Naive thymus-derived CD8-positive, alpha-beta T cell (primary cell): Measurements from ENCODE around the gene SASH1. TPM values are rescaled to one million over a fixed set of nuclear protein-coding genes. Genes with fewer than 3 reads are reported as not detected.
"Not testable (repeated sequence)": the region's sequence is repeated elsewhere in the genome, so short reads cannot be mapped to it uniquely, and the experiment has no call there.

Experiments
- ATAC-seq, 2 donors: fragments of 150-1000 bp; cut with Tn5 transposase in 1 of 2; sonication (Bioruptor Pico), chemical (Tn5 transposase) in 1 of 2; 1 replicate in 1 of 2; 2 replicates in 1 of 2; pipeline ENCODE4 v1.10.0; 2021; ENCODE audit warnings: mild to moderate bottlenecking in 2 of 2, moderate library complexity in 2 of 2
- POLR2A ChIA-PET: fragments of 350-600 bp; sonication (Branson Sonifier 250); formaldehyde crosslinking; loops from one replicate; lab custom pipeline; 2021; ENCODE audit warnings: antibody characterized with exemption; lab: Charles Lee
- DNase-seq, 10 donors: peaks; one replicate each; pipeline versions ENCODE4 v3.0.0 to v3.0.0-alpha.2; 2020 to 2022
- H3K27ac Mint-ChIP-seq, 10 donors: one replicate each; pipeline ENCODE4 v1.8.0; 2020 to 2022; ENCODE audit warnings: mild to moderate bottlenecking in 10 of 10, mixed read lengths in 10 of 10, moderate library complexity in 4 of 10, inconsistent platforms in 1 of 10
- H3K27me3 Mint-ChIP-seq, 5 donors: one replicate each; pipeline ENCODE4 v1.8.0; 2021 to 2022; ENCODE audit warnings: mixed read lengths in 5 of 5
- H3K36me3 Mint-ChIP-seq, 3 donors: one replicate each; pipeline ENCODE4 v1.8.0; 2020 to 2022; ENCODE audit warnings: mixed read lengths in 3 of 3, mild to moderate bottlenecking in 2 of 3, inconsistent platforms in 1 of 3
- H3K4me1 Mint-ChIP-seq, 4 donors: one replicate each; pipeline ENCODE4 v1.8.0; 2021 to 2022; ENCODE audit warnings: mixed read lengths in 4 of 4
- H3K4me3 Mint-ChIP-seq, 10 donors: one replicate each; pipeline ENCODE4 v1.8.0; 2020 to 2022; ENCODE audit warnings: mild to moderate bottlenecking in 10 of 10, mixed read lengths in 10 of 10, moderate library complexity in 6 of 10, inconsistent platforms in 1 of 10
- H3K9me3 Mint-ChIP-seq, 9 donors: one replicate each; pipeline ENCODE4 v1.8.0; 2020 to 2022; ENCODE audit warnings: mixed read lengths in 9 of 9, mild to moderate bottlenecking in 3 of 9, inconsistent platforms in 1 of 9, moderate library complexity in 1 of 9
- polyA plus RNA-seq, 3 donors: library from polyadenylated mRNA; unstranded; fragments of 300-500 nt; fragmentation: Illumina TruSeq; gene quantifications; one replicate each; pipeline ENCODE4 v1.2.3, GENCODE V29; 2021
- total RNA-seq, 8 experiments: library from RNA in 2 of 8; stranded (reverse) in 2 of 8; gene quantifications; one replicate each; pipeline ENCODE4 v1.2.3 and lab custom pipeline; 2021 to 2026

SASH1 gene
- total and polyA plus RNA-seq, 5 experiments from 2014 or later, result not detected

DNA sequence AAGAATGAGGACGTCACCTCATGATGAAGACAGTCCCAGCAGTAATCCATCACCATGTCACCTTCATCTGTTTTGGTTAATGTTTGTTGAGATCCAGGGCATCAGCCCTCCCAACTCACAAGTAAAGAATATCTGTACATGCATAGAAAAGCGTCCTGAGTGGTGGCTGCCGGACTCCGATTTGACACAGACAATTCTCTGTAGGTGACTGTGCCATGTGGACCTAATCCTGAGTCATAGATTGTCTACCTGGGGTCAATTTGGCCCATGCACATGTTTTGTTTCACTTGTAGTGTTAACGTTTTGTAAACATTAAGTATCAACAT, 235.8 kb downstream of the SASH1 start:
- peaks cover 7 to 50% (median 29%) of the 10 kb centered on the region in 5 donors for H3K27me3 Mint-ChIP-seq
- peaks cover 0 to 10% (median 0%) of the 10 kb centered on the region in 9 donors for H3K9me3 Mint-ChIP-seq
- no peak for DNase-seq
- POLR2A ChIA-PET, result interaction anchor here (0.5 kb wide), 1 partner anchor 183 kb away, joined by 3 read pairs; no protein-coding TSS in a partner anchor
- H3K4me3 Mint-ChIP-seq, result no peak overlapping the region
- peaks cover 0 to 2% (median 0%) of the 10 kb centered on the region in 4 donors for H3K4me1 Mint-ChIP-seq
- no peaks in the 10 kb centered on the region for H3K36me3 Mint-ChIP-seq
- no peak overlapping the region for H3K27ac Mint-ChIP-seq
- no peak for ATAC-seq

DNA sequence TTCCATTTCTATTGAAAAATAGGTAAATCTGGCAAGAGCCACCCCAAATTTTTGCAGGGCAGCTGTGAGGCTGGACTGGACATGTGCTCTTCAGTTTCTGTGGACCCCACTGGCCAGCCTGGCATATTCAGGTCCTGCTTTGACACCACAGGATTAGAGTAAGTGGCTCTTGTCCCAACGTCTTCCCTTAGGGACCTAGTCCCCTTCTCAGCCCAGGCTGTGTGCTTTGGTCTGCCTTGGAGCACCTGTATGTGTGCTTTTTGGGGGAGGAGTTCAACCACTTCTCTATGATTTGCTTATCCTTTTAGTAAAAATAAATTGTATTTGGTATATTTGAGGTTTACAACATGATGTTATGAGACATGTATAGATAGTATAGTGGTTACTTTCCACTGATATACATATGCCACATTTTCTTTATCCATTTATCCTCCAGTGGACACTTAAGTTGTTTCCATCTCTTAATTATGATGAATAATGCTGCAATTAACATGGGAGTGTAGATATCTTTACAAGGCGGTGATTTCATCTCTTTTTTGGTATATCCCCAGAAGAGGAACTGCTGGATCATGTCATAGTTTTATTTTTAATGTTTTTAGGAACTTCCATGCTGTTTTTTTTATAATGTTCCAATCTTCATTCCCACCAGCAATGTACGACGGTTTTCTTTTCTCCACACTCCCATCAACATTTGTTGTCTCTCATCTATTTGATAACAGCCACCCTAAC, 236.4 kb downstream of the SASH1 start:
- H3K4me3 Mint-ChIP-seq, result no peak overlapping the region
- H3K27ac Mint-ChIP-seq, result no peak overlapping the region
- peaks cover 0 to 2% (median 0%) of the 10 kb centered on the region in 4 donors for H3K4me1 Mint-ChIP-seq
- DNase-seq, result no peak
- POLR2A ChIA-PET, result interaction anchor here (0.5 kb wide), 1 partner anchor 182 kb away, joined by 3 read pairs; no protein-coding TSS in a partner anchor
- no peak for ATAC-seq
- peaks cover 0 to 16% (median 4%) of the 10 kb centered on the region in 9 donors for H3K9me3 Mint-ChIP-seq
- H3K36me3 Mint-ChIP-seq, result no peaks in the 10 kb centered on the region
- peaks cover 8 to 56% (median 32%) of the 10 kb centered on the region in 5 donors for H3K27me3 Mint-ChIP-seq

DNA sequence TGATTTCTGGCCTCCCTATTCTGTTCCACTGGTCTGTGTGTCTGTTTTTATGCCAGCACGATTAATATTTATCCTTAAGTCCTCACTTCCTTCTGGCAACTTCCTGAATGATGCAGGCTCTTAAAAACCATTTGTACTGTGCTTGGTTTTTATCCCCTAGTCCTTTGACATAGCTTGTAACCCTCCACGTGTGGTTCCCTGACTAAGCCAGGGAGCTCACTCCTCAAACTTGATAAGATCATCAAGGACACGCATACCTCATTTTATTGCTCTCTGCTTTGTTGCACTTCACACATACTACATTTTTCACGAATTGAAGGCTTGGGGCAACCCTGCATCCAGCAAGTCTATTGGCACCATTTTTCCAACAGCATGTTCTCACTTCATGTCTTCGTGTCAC, 237.8 kb downstream of the SASH1 start:
- Mint-ChIP-seq H3K27ac (no peak overlapping the region), H3K4me3 (no peak overlapping the region), H3K36me3 (peaks cover 0 to 7% (median 0%) of the 10 kb centered on the region in 3 donors), H3K4me1 (peaks cover 0 to 2% (median 0%) of the 10 kb centered on the region in 4 donors), H3K9me3 (peaks cover 0 to 24% (median 16%) of the 10 kb centered on the region in 9 donors), H3K27me3 (peaks cover 19 to 70% (median 42%) of the 10 kb centered on the region in 5 donors)
- POLR2A ChIA-PET, result no interaction called here
- no peak for DNase-seq
- ATAC-seq, result no peak

DNA sequence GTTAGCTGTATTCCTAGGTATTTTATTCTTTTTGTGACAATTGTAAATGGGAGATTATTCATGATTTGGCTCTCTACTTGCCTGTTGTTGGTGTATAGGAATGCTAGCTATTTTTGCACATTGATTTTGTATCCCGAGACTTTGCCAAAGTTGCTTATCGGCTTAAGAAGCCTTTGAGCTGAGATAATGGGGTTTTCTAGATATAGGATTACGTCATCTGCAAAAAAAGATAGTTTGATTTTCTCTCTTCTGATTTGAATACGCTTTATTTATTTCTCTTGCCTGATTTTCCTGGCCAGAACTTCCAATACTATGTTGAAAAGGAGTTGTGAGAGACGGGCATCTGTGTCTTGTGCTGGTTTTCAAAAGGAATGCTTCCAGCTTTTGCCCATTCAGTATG, 241.0 kb downstream of the SASH1 start:
- H3K4me3 Mint-ChIP-seq, result no peak overlapping the region
- H3K36me3 Mint-ChIP-seq, result peaks cover 0 to 32% (median 0%) of the 10 kb centered on the region in 3 donors
- peaks cover 30 to 89% (median 52%) of the 10 kb centered on the region in 5 donors for H3K27me3 Mint-ChIP-seq
- H3K27ac Mint-ChIP-seq, result no peak overlapping the region
- POLR2A ChIA-PET, result no interaction called here
- DNase-seq (no peak), ATAC-seq (no peak)
- peaks cover 0 to 39% (median 27%) of the 10 kb centered on the region in 9 donors for H3K9me3 Mint-ChIP-seq
- H3K4me1 Mint-ChIP-seq, result no peaks in the 10 kb centered on the region

DNA sequence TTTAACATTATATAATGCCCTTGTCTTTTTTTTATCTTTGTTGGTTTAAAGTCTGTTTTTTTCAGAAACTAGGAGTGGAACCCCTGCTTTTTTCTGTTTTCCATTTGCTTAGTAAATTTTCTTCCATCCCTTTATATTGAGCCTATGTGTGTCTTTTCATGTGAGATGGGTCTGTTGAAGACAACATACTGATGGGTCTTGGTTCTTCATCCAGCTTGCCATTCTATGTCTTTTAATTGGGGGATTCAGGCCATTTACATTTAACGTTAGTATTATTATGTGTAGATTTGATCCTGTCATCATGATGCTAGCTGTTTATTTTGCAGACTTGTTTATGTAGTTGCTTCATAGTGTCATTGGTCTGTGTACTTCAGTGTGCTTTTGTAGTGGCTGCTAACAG, 243.0 kb downstream of the SASH1 start:
- DNase-seq, ATAC-seq, H3K4me3 Mint-ChIP-seq, H3K27ac Mint-ChIP-seq, POLR2A ChIA-PET, H3K4me1 Mint-ChIP-seq: not testable (repeated sequence)
- peaks cover 28 to 72% (median 44%) of the 10 kb centered on the region in 5 donors for H3K27me3 Mint-ChIP-seq
- H3K9me3 Mint-ChIP-seq, result peaks cover 0 to 50% (median 29%) of the 10 kb centered on the region in 9 donors
- peaks cover 0 to 39% (median 0%) of the 10 kb centered on the region in 3 donors for H3K36me3 Mint-ChIP-seq

DNA sequence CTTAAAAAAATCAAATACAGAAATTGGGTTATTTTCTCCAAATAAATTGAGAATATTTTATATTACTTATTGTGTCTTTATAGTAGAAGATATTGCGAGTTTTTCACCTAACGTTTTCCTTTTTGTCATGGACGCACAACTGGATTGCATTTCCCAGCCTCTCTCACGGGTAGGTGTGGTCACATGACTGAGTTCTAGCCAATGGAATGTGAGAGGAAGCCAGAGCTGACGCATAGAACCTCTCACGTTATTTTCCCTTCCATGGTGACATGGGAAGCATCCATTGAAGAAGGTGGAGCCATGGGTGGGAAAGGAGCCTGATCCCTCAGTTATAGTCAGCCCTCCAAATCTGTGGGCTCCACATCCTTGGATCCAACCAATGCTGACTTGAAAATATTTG, 248.2 kb downstream of the SASH1 start:
- ATAC-seq, result no peak
- POLR2A ChIA-PET, result no interaction called here
- H3K27me3 Mint-ChIP-seq, result peaks cover 14 to 57% (median 27%) of the 10 kb centered on the region in 5 donors
- no peak for DNase-seq
- H3K27ac Mint-ChIP-seq, result no peak overlapping the region
- peaks cover 0 to 30% (median 8%) of the 10 kb centered on the region in 9 donors for H3K9me3 Mint-ChIP-seq
- peaks cover 0 to 1% (median 0%) of the 10 kb centered on the region in 4 donors for H3K4me1 Mint-ChIP-seq
- H3K4me3 Mint-ChIP-seq, result no peak overlapping the region
- peaks cover 0 to 27% (median 0%) of the 10 kb centered on the region in 3 donors for H3K36me3 Mint-ChIP-seq

DNA sequence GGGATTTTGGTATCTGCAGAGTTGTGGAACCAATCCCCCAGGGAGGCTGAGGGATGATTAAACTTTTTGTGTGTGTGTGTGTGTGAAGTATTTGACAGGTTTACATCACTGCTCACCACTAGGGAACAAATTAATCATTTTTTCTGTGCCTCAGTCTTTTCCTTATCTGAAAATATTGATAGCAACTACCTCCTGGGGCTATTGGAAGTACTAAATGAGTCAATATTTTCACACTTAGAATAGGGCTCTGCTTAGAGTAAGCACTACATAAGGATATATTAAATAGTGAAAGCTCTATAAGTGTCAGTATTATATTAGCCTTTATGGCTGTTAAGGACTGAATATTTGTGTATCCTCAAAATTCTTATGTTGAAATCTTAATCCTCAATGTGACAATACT, 249.0 kb downstream of the SASH1 start:
- Mint-ChIP-seq H3K4me3 (no peak overlapping the region), H3K36me3 (peaks cover 0 to 19% (median 0%) of the 10 kb centered on the region in 3 donors), H3K27ac (no peak overlapping the region), H3K9me3 (peaks cover 0 to 22% (median 3%) of the 10 kb centered on the region in 9 donors), H3K4me1 (peaks cover 0 to 1% (median 0%) of the 10 kb centered on the region in 4 donors), H3K27me3 (peaks cover 10 to 49% (median 25%) of the 10 kb centered on the region in 5 donors)
- ATAC-seq (no peak), DNase-seq (no peak)
- POLR2A ChIA-PET, result no interaction called here

DNA sequence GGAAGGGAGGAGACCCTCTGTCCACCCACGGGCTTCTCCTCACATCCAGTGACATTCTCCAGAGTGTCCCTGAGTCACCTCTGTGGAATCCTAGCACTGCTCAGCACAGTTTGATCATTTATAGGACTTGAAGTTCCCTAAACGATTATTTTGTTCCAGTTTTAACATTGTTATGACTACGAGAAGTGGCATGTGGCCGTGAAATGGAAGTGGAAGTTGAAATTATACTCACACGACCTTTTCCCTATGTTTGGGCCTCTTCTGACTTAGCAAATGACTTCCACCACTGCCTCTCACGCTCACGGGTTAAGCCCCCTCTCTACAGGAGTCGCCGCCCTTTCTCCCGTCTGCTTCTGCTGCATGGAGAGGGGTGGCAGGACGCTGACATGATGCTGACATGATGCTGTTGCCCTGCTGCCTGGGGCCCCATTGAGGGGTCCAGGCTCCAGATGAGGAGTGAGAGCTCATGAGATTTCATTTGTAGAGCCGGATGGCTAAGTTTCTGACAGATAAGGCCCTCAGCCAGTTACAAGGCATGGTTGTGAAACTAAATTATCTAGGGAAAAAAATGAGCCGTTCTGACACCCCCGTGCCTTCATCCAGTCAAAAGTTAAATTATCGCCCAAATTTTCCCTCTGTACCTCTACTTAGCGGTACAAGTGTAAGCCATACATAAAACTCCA, 250.6 kb downstream of the SASH1 start:
- H3K4me3 Mint-ChIP-seq, result no peak overlapping the region
- H3K4me1 Mint-ChIP-seq, result peaks cover 0 to 1% (median 0%) of the 10 kb centered on the region in 4 donors
- H3K27ac Mint-ChIP-seq, result no peak overlapping the region
- H3K27me3 Mint-ChIP-seq, result peaks cover 3 to 33% (median 20%) of the 10 kb centered on the region in 5 donors
- ATAC-seq, result no peak
- POLR2A ChIA-PET, result no interaction called here
- H3K9me3 Mint-ChIP-seq, result peaks cover 0 to 12% (median 0%) of the 10 kb centered on the region in 9 donors
- no peak for DNase-seq
- peaks cover 0 to 10% (median 0%) of the 10 kb centered on the region in 3 donors for H3K36me3 Mint-ChIP-seq

DNA sequence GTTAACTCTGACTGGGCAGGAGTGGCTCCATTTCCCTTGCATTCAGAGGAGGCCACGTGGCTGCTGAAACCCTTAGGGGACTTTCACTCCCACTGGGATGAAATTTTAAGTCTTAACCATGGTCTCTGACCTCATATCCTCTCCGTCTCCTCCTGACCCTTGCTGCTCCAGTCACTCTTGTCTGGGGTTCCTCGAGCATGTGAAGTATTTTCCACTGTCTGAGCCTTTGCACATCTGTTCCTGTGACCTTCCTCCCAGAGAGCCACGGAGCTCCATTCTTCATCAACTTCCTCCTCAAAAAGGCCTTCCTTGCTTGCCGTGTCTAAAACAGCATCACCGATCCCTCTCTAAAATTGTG, 251.2 kb downstream of the SASH1 start:
- POLR2A ChIA-PET, result no interaction called here
- H3K4me1 Mint-ChIP-seq, result peaks cover 0 to 1% (median 0%) of the 10 kb centered on the region in 4 donors
- H3K27me3 Mint-ChIP-seq, result peaks cover 3 to 30% (median 18%) of the 10 kb centered on the region in 5 donors
- peaks cover 0 to 7% (median 0%) of the 10 kb centered on the region in 3 donors for H3K36me3 Mint-ChIP-seq
- ATAC-seq (no peak), DNase-seq (no peak)
- H3K4me3 Mint-ChIP-seq, result no peak overlapping the region
- peaks cover 0 to 11% (median 0%) of the 10 kb centered on the region in 9 donors for H3K9me3 Mint-ChIP-seq
- no peak overlapping the region for H3K27ac Mint-ChIP-seq

DNA sequence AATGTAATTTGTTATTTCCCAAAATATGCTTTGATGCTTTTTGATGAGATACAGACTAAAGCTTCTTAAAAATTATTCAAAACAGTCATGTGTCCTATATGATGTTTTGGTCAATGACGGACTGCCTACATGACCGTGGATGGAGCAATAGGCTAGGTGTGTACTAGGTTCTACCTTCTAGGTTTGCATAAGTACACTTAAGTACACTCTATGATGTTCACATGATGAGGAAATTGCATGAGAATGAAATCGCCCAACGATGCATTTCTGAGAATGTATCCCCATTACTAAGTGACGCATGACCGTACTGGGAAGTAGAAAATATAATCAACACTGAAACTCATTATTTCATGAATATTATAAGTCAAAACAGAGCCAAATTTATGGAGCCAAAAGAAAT, 252.9 kb downstream of the SASH1 start:
- ATAC-seq (no peak), DNase-seq (no peak)
- Mint-ChIP-seq H3K36me3 (no peaks in the 10 kb centered on the region), H3K4me3 (no peak overlapping the region), H3K27me3 (peaks cover 3 to 30% (median 18%) of the 10 kb centered on the region in 5 donors), H3K4me1 (peaks cover 0 to under 1% (median 0%) of the 10 kb centered on the region in 4 donors), H3K27ac (no peak overlapping the region), H3K9me3 (peaks cover 0 to 9% (median 0%) of the 10 kb centered on the region in 9 donors)
- POLR2A ChIA-PET, result no interaction called here

DNA sequence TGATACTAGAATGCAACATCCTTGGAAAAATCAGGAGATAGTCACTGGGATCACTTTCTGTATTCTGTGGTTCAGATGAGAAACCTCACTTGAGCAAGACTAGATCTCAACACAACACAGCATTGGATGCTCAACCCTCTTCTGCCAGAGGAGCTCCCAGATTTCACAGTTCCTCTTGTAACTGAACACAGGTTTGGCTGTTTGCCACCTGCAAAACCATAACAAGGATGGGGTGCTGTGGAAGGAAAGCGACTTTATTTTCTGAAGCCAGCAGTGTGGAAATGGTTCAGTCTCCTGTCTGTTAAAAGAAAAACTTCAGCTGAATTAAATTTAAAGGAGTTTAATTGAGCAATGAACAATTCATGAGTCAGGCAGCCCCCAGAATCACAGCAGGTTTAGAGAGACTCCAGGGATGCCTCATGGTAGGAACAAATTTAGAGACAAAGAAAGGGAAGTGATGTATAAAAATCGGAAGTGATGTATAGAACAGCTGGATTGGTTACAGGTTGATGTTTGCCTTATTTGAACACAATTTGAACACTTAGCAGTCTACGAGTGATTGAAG, 254.3 kb downstream of the SASH1 start:
- no peak for ATAC-seq
- Mint-ChIP-seq H3K27me3 (peaks cover 3 to 30% (median 18%) of the 10 kb centered on the region in 5 donors), H3K4me1 (no peaks in the 10 kb centered on the region), H3K27ac (no peak overlapping the region), H3K4me3 (no peak overlapping the region), H3K36me3 (peaks cover 0 to 5% (median 0%) of the 10 kb centered on the region in 3 donors), H3K9me3 (peaks cover 0 to 19% (median 8%) of the 10 kb centered on the region in 9 donors)
- DNase-seq, result no peak
- POLR2A ChIA-PET, result no interaction called here

DNA sequence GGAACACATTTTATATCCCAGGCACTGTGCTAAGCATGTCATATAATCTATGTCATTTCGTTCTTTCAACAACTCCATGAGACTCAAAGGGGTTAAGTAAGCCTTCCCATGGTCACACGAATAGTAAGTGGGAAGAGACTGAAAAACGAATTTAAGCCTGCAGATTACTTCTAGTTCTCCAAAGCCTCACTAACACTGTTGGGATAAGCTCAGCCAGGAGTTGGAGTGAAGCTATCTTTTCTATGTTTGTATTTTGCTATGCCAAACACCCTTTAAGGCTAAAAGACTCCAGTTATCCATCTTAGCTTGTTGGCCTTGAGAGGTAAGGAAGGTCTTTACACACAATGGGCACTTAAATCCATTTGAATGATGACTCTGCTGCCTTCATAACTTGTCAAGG, 256.1 kb downstream of the SASH1 start:
- Mint-ChIP-seq H3K36me3 (peaks cover 0 to 5% (median 0%) of the 10 kb centered on the region in 3 donors), H3K27ac (no peak overlapping the region), H3K9me3 (peaks cover 4 to 29% (median 11%) of the 10 kb centered on the region in 9 donors), H3K27me3 (peaks cover 3 to 19% (median 13%) of the 10 kb centered on the region in 5 donors), H3K4me1 (no peaks in the 10 kb centered on the region), H3K4me3 (no peak overlapping the region)
- DNase-seq, result no peak
- POLR2A ChIA-PET, result no interaction called here
- ATAC-seq, result no peak
